Measurements from ENCODE around the gene IL3RA.

IL3RA gene

DNA sequence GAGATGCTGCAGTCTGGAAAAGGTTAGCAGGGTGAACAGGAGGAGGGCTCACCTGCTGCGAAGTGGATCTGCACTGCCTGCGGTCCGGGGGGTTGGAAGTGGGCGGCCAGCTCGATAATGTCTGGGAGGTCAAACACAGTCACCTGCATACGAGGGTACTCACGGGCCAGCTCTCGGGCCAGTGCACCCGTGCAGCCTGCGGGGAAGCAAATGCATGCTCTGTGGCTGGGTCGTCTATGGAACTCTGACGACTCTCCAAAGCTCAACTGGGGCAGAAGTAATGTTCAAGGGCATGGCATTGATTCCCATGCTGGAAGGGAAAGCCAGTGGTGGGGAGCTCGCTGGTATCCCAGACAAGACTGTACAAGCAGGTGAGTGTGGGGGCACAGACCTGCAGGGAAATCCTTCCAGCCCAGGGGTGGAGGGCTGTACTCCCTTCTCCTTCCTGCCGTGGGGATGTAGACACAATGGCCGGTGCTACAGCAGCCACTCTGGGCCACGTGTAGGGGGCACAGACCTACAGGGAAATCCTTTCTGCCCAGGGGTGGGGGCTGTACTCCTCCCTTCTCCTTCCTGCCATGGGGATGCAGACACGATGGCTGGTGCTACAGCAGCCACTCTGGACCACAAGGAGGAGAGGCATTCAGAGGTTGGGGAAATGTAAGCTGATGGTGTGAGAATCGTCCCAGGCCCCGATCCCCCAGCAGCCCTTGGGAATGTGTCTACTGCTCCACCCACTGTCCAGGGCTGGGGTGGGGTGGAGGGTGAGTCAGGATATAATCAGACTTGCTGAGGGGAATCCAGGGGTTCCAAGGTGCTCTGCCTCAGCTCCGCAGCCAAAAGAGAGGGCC is 81.6 kb downstream of the IL3RA start:
- DNase-seq (ENCODE audit: low read depth): no peak
- TF ChIP-seq, protein P1, sequence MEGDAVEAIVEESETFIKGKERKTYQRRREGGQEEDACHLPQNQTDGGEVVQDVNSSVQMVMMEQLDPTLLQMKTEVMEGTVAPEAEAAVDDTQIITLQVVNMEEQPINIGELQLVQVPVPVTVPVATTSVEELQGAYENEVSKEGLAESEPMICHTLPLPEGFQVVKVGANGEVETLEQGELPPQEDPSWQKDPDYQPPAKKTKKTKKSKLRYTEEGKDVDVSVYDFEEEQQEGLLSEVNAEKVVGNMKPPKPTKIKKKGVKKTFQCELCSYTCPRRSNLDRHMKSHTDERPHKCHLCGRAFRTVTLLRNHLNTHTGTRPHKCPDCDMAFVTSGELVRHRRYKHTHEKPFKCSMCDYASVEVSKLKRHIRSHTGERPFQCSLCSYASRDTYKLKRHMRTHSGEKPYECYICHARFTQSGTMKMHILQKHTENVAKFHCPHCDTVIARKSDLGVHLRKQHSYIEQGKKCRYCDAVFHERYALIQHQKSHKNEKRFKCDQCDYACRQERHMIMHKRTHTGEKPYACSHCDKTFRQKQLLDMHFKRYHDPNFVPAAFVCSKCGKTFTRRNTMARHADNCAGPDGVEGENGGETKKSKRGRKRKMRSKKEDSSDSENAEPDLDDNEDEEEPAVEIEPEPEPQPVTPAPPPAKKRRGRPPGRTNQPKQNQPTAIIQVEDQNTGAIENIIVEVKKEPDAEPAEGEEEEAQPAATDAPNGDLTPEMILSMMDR (conservative IDR thresholded peaks at IDR 0.05; ENCODE audit: low read depth, low read length): no peak
- no peak overlapping the region for H3K4me3 ChIP-seq (ENCODE audit: low read length)

DNA sequence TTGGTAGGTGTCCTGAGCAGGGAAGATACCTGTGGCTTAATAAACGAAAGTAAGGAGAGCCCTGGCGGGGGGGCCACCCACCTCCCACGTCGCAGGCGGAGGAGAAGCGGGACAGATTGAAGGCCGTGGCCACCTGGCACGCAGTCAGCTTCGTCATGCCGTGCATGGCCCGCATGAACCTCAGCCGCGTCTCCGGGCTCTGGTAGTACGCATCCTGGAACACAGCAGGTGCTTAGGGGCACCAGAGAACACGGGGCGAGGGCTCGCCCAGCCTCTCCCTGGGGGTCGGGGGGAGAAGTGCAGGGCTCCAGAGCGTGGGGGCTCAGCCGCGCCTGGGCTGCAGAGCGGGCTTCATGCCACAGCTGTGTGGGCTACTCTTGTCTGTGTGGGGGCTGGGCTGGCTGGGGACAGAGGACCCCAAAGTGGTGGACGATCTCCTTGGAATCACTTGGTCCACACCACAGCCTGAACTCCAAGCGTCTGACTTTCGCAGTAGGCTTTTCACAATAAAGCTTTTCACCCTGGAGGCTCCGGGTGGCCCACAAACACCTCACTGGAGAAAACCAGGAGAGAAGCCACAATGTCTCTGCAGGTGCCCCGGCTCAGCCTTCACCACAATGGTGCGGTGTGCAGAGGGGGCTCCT is 82.4 kb downstream of the IL3RA start:
- no peak overlapping the region for H3K4me3 ChIP-seq (ENCODE audit: low read length)
- TF ChIP-seq, protein P1 (conservative IDR thresholded peaks at IDR 0.05; ENCODE audit: low read depth, low read length): no peak
- DNase-seq (ENCODE audit: low read depth): no peak

DNA sequence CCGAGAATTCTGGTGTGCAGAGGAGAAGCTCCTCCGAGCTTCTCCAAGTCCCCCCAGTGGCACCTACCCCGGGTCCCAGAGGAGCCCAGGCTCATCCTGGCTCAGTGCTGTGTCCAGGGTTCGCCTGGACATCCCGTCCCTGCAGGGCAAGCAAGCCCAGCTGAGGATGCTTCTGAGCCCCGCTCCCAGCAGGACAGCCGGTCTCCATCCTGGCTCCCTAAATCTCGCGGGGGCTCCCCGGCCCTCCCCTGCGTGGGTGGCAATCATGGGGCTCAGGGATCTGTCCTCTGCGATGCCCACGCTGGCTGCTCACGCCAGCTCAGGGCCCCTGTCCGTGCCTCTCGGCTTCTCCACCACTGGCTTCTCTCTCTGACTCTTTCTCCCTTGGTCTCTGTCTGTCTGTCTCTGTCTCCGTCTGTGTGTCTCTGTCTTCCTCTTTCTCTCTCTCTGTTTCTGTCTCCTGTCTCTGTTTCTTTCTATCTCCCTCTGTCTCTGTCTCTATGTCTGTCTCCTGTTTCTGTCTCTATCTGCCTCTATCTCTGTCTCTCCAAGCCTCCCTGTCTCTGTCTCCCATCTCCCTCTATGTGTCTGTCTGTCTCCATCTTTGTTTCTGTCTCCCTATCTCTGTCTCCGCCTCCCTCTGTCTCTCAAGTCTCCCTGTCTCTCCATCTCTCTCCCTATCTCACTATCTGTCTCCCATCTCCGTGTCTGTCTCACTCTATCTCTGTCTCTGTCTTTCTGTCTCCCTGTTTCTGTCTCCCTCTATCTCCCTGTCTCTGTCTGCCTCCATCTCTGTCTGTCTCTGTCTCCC is 83.2 kb downstream of the IL3RA start:
- no peak for DNase-seq (ENCODE audit: low read depth)
- TF ChIP-seq, protein P1 (conservative IDR thresholded peaks at IDR 0.05; ENCODE audit: low read depth, low read length): no peak
- H3K4me3 ChIP-seq (ENCODE audit: low read length): no peak overlapping the region

DNA sequence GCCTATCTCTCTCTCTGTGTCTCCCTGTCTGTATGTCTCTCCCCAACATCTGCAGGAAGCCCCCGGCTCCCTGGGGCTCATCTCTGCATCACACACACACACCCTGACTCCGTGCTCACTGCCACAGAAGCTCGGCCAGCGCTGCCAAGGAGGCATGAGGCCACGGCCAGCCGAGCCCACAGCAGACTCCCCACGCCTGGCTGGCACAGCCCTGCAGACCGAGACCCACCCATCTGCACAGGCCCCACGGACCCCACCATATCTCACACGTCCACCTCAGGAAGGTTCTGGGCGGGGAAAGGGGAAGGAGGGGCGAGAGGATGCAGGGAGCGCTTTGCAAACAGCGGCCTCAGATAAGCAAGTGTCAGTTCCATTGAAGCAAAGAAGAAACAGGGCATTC is 83.8 kb downstream of the IL3RA start:
- TF ChIP-seq, protein P1 (conservative IDR thresholded peaks at IDR 0.05; ENCODE audit: low read depth, low read length): no peak
- no peak overlapping the region for H3K4me3 ChIP-seq (ENCODE audit: low read length)
- no peak for DNase-seq (ENCODE audit: low read depth)

DNA sequence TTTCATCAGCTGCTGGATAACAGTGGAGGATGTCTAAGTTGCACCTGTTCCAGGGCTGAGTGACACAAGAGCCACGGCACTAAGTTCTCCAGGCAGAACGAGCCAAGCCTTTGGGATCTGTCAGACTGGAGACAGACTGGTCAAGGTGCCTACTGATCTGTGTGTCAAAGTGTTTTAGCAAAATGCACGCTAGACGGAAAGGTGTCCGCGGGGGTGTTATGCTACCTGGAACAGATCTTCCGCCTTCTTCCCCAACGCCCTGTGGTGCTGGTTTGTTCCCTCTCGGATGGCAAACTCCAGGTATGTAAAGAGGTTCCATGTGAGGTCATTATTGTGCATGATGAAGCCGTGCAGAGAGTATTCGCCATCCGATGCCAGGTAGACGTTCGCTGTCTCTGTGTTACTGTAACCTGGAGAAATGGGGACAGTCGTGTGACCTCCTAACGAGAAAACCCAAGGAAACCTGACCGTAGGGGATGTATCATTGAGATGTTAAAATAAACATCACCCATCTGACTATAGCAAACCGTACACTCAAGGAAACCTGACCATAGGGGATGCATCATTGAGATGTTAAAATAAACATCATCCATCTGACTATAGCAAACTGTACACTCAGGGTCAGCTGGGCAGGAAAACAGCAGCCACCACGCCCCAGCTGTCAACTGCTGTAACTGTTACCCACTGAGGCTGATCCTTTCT is 85.0 kb downstream of the IL3RA start:
- TF ChIP-seq, protein P1 (conservative IDR thresholded peaks at IDR 0.05; ENCODE audit: low read depth, low read length): no peak
- no peak for DNase-seq (ENCODE audit: low read depth)

DNA sequence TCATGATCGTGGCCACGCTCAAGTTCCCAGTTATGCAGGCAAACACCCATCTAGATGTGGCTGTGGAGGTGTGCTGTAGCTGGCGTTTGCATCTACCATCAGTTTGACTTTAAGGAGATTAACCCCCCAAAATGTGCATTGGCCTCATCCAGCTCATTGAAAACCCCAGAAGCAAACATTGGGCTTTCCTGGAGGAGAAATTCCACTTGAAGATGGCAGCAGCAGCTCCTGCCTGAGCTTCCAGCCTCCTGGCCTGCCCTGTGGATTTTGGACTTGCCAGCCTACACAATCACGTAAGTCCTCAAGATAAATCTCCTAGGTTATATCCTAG is 85.5 kb downstream of the IL3RA start:
- DNase-seq (ENCODE audit: low read depth): no peak
- TF ChIP-seq, protein P1 (conservative IDR thresholded peaks at IDR 0.05; ENCODE audit: low read depth, low read length): no peak
- H3K4me3 ChIP-seq (ENCODE audit: low read length): no peak overlapping the region

More for the DNA sequence above, 85.0 kb downstream of the IL3RA start:
- H3K4me3 ChIP-seq (ENCODE audit: low read length): no peak overlapping the region
